Large intestine (tissue), 3 donors: ENCODE results near the gene PRR15L. TPM values are rescaled to one million over a fixed set of nuclear protein-coding genes. Genes with fewer than 3 reads are reported as not detected.
"Not testable (repeated sequence)": the region's sequence is repeated elsewhere in the genome, so short reads cannot be mapped to it uniquely, and the experiment has no call there.

ENCODE experiments used
- DNase-seq, 2 donors: peaks; one replicate each; pipeline versions ENCODE4 v3.0.0 to v3.0.0-alpha.2; 2013
- H3K27ac ChIP-seq: one replicate; pipeline ENCODE4 v1.5.1; 2013; ENCODE audit warnings: low read length
- H3K27me3 ChIP-seq: 2 replicates; pipeline ENCODE4 v1.6.1; 2013; ENCODE audit warnings: low read length; ENCODE audit not compliant: control insufficient read depth, insufficient read depth
- H3K36me3 ChIP-seq: 2 replicates; pipeline ENCODE4 v1.6.1; 2013; ENCODE audit warnings: low read length; ENCODE audit not compliant: control insufficient read depth, insufficient read depth
- H3K4me1 ChIP-seq: one replicate; pipeline ENCODE4 v1.6.1; 2013; ENCODE audit warnings: low read length; ENCODE audit not compliant: control insufficient read depth, insufficient read depth
- H3K4me3 ChIP-seq: one replicate; pipeline ENCODE4 v1.5.1; 2013; ENCODE audit warnings: low read length
- H3K9me3 ChIP-seq: one replicate; pipeline ENCODE4 v1.6.1; 2013; ENCODE audit warnings: mild to moderate bottlenecking, low read depth, low read length, moderate library complexity; ENCODE audit not compliant: control insufficient read depth
- WGBS: methylation state at CpG from one replicate; pipeline ENCODE4 v1.1.5; 2013; ENCODE audit warnings: low lambda C conversion rate; ENCODE audit not compliant: insufficient coverage; 5-methylcytosine and 5-hydroxymethylcytosine counted together
- polyA plus RNA-seq: library from polyadenylated mRNA; unstranded; fragments of 120-200 nt; gene quantifications from one replicate; pipeline ENCODE4 v1.2.1, GENCODE V29; 2013

Gene PRR15L
- polyA plus RNA-seq, 1 donor: 133 TPM

- peaks cover 10% of the 10 kb centered on the region for H3K4me1 ChIP-seq
- no peaks in the 10 kb centered on the region for H3K9me3 ChIP-seq
- no peaks in the 10 kb centered on the region for H3K36me3 ChIP-seq
- WGBS: no CpG with 5 or more reads among the region's 1 CpG
- no peak overlapping the region for H3K27ac ChIP-seq
- no peak for DNase-seq
- no peak overlapping the region for H3K4me3 ChIP-seq
- H3K27me3 ChIP-seq: peaks cover 2% of the 10 kb centered on the region
Observed at GRCh38 chr17:47989700-47990099, 32.0 kb upstream of the PRR15L start.

DNA sequence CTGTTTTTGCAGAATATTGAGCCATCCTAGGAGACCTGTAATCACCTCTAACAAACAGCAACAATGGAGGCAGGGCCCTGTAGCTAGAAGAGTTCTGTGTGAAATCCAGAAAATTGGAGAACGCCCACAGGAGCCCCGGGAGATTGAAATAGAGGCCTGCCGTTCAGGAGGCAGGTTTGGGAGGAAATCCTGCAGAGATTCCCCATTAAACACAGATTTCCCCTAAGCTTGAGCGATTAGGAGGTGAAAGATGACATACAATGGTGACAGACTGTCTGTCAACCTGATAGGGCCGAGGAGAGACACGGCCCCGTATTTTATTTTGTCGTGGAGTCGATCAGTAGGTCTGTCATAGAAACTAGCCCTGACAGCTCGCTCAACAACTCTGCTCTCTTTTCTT is 31.5 kb upstream of the PRR15L start:
- WGBS: no CpG with 5 or more reads among the region's 10 CpGs
- Histone ChIP-seq H3K9me3 (no peaks in the 10 kb centered on the region), H3K36me3 (peaks cover 3% of the 10 kb centered on the region), H3K27ac (no peak overlapping the region), H3K27me3 (peaks cover 2% of the 10 kb centered on the region), H3K4me3 (no peak overlapping the region), H3K4me1 (peaks cover 10% of the 10 kb centered on the region)
- DNase-seq: no peak

GRCh38 chr17:47988445-47988844 is 30.8 kb upstream of the PRR15L start:
- H3K27me3 ChIP-seq, DNase-seq, H3K4me1 ChIP-seq, H3K4me3 ChIP-seq, H3K36me3 ChIP-seq, H3K9me3 ChIP-seq, H3K27ac ChIP-seq: not testable (repeated sequence)
- no CpG with 5 or more reads among the region's 1 CpG for WGBS

GRCh38 chr17:47987240-47987835 is 29.7 kb upstream of the PRR15L start:
- H3K9me3 ChIP-seq: no peaks in the 10 kb centered on the region
- no peak overlapping the region for H3K27ac ChIP-seq
- peak in 1 of 2 donors; percentile 26 for DNase-seq
- WGBS: no CpG with 5 or more reads among the region's 17 CpGs
- peaks cover 2% of the 10 kb centered on the region for H3K27me3 ChIP-seq
- peaks cover 14% of the 10 kb centered on the region for H3K36me3 ChIP-seq
- peaks cover 10% of the 10 kb centered on the region for H3K4me1 ChIP-seq
- H3K4me3 ChIP-seq: no peak overlapping the region

DNA sequence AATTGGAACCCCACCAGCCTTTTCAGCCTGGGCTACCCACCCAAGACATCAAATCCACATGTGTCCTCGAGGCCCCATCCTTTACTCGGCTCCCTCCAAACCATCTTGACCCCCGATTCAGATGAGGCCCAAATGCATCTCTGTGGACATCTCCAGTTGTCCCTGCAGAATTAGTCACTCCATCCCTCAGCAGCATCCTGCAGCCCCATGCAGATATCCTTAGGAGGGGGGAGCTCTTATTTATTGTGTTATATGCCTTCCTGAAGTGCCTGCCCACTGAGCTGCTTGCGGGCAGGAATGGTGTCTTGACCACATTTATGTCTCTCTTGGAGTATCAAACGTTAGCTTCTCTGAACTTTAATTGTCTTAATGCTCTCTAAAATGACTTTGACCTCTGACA is 28.8 kb upstream of the PRR15L start:
- WGBS: 54% methylated on average over 2 of the region's 5 CpGs
- peaks cover 22% of the 10 kb centered on the region for H3K36me3 ChIP-seq
- peaks cover 2% of the 10 kb centered on the region for H3K27me3 ChIP-seq
- H3K4me1 ChIP-seq: peaks cover 13% of the 10 kb centered on the region
- H3K9me3 ChIP-seq: no peaks in the 10 kb centered on the region
- no peak for DNase-seq
- H3K4me3 ChIP-seq: no peak overlapping the region
- H3K27ac ChIP-seq: no peak overlapping the region

- peaks cover 2% of the 10 kb centered on the region for H3K27me3 ChIP-seq
- no peak overlapping the region for H3K27ac ChIP-seq
- H3K4me1 ChIP-seq: peaks cover 13% of the 10 kb centered on the region
- H3K36me3 ChIP-seq: peaks cover 51% of the 10 kb centered on the region
- DNase-seq: no peak
- H3K4me3 ChIP-seq: no peak overlapping the region
- H3K9me3 ChIP-seq: no peaks in the 10 kb centered on the region
- WGBS: no CpG with 5 or more reads among the region's 11 CpGs
Observed at GRCh38 chr17:47983492-47984223, 26.0 kb upstream of the PRR15L start.

GRCh38 chr17:47982645-47983390 is 25.1 kb upstream of the PRR15L start:
- no peak overlapping the region for H3K27ac ChIP-seq
- no peak for DNase-seq
- peaks cover 57% of the 10 kb centered on the region for H3K36me3 ChIP-seq
- no CpG with 5 or more reads among the region's 9 CpGs for WGBS
- H3K9me3 ChIP-seq: no peaks in the 10 kb centered on the region
- peaks cover under 1% of the 10 kb centered on the region for H3K27me3 ChIP-seq
- no peak overlapping the region for H3K4me3 ChIP-seq
- H3K4me1 ChIP-seq: peaks cover 9% of the 10 kb centered on the region

GRCh38 chr17:47982091-47982617 is 24.5 kb upstream of the PRR15L start:
- Histone ChIP-seq H3K36me3 (peaks cover 62% of the 10 kb centered on the region), H3K4me1 (peaks cover 5% of the 10 kb centered on the region), H3K9me3 (no peaks in the 10 kb centered on the region), H3K27ac (no peak overlapping the region), H3K27me3 (no peaks in the 10 kb centered on the region), H3K4me3 (no peak overlapping the region)
- WGBS: no CpG with 5 or more reads among the region's 14 CpGs
- no peak for DNase-seq

- Histone ChIP-seq H3K27ac (no peak overlapping the region), H3K4me1 (peaks cover 3% of the 10 kb centered on the region), H3K4me3 (no peak overlapping the region), H3K36me3 (peaks cover 65% of the 10 kb centered on the region), H3K27me3 (no peaks in the 10 kb centered on the region), H3K9me3 (no peaks in the 10 kb centered on the region)
- DNase-seq: no peak
- no CpG with 5 or more reads among the region's 9 CpGs for WGBS
Observed at GRCh38 chr17:47981462-47981861, 23.8 kb upstream of the PRR15L start.

DNA sequence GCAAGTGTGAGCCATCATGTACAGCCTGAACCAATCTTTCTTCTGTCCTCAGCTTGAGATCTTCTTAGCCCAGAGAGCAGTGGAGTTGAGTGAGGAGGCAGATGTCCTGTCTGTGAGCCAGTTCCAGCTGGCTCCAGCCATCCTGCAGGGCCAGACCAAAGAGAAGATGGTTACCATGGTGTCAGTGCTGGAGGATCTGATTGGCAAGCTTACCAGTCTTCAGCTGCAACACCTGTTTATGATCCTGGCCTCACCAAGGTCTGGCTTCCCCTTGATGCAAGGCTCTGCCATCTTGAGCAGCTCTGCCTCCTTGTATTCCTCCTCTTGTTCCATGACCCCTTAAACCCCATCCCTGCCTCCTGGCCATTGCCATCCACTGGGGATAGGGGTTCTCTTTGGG is 22.9 kb upstream of the PRR15L start:
- Histone ChIP-seq H3K4me1 (peaks cover 3% of the 10 kb centered on the region), H3K4me3 (no peak overlapping the region), H3K9me3 (no peaks in the 10 kb centered on the region), H3K27ac (no peak overlapping the region), H3K36me3 (peaks cover 75% of the 10 kb centered on the region), H3K27me3 (no peaks in the 10 kb centered on the region)
- no peak for DNase-seq
